ENCODE data around the gene ACVR1.
"Not testable (repeated sequence)": the region's sequence is repeated elsewhere in the genome, so short reads cannot be mapped to it uniquely, and the experiment has no call there.

Gene ACVR1

DNA sequence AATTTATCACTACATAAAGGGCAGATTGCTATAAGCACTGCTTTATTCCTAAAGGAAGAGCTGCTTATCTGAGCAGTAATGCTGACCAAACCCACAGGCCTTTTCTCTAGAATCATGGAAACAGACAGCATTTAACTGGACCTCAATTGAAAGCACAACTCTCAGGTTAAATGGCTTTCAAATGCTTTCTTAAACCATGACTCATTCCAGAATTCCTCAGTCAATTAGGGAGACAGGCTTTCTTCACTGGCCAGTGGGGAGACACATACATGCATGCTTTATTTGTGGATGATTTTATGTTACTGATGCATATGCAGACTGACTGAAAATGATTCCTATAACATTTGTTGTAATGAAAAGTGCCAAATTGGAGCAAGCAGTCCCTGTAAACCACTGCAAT, 114.6 kb downstream of the ACVR1 start:
- DNase-seq = no peak

DNA sequence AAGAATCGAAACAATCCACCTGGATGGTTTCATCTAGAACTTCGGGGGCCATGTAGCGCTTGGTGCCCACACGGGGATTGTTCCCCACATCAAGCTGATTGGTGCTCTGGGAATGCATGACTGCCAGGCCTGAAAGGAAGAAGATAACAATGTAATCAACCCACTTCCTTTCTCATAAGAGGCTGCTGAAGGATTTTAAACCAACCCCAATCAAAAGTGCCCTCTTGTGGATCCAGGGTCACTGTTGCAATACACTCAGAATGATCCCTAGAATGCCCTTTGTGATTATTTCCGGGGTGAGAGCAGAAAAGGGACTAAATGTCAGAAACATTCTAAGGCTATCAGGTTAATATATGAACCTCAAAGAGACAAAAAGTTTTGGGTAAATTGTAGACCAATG, 115.2 kb downstream of the ACVR1 start:
- no peak for DNase-seq

DNA sequence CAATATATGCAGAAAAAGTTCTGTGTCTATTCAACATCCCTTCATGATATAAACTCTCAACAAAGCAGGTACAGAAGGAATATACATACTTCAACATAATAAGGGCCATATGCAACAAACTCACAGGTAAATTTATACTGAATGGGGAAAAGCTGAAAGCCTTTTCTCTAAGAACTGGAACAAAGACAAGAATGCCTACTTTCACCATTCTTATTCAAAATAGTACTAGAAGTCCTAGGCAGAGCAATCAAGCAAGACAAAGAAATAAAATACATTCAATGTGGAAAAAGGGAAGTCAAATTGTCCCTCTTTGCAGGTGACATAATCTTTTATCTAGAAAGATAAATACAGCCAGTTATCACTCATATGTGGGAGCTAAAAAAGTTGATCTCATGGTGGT, 116.3 kb downstream of the ACVR1 start:
- no peak for DNase-seq

DNA sequence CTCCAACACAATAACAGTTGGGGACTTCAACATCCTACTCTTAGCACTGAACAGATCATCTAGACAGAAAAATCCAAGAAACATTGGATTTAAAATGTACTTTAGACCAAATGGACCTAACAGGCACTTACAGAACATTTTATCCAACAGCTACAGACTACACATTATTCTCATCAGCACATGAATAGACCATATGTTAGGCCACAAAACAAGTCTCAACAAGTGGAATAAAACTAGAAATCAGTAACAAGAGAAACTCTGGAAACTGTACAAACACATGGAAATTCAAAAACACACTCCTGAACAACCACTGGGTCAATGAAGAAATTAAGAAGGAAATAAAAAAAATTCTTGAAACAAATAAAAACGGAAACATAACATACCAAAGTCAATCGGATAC, 117.5 kb downstream of the ACVR1 start:
- DNase-seq = no peak

DNA sequence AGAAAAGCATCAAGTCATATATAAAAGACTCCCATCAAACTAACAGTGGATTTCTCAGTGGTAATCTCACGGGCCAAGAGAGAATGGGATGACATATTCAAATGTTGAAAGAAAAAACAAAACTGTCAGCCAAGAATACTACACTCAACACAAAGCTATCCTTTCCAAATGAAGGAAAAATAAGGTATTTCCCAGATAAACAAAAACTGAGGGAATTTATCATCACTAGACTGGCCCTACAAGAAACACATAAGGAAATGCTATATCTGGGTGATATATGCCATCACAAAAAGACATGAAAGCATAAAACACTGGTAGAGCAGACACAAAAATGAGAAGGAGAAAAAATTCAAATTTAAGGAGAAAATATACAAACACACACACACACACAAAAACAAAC, 118.6 kb downstream of the ACVR1 start:
- no peak for DNase-seq

DNA sequence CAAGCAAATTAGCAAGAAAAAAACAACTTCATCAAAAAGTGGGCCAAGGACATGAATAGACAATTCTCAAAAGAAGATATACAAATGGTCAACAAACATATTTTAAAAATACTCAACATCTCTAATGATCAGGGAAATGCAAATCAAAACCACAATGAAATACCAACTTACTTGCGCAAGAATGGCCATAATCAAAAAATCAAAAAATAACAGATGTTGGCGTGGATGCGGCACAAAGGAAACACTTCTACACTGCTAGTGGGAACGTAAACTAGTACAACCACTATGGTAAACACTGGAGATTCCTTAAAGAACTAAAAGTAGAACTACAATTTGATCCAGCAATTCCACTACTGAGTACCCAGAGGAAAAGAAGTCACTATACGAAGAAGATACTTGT, 119.7 kb downstream of the ACVR1 start:
- not testable (repeated sequence) for DNase-seq

DNA sequence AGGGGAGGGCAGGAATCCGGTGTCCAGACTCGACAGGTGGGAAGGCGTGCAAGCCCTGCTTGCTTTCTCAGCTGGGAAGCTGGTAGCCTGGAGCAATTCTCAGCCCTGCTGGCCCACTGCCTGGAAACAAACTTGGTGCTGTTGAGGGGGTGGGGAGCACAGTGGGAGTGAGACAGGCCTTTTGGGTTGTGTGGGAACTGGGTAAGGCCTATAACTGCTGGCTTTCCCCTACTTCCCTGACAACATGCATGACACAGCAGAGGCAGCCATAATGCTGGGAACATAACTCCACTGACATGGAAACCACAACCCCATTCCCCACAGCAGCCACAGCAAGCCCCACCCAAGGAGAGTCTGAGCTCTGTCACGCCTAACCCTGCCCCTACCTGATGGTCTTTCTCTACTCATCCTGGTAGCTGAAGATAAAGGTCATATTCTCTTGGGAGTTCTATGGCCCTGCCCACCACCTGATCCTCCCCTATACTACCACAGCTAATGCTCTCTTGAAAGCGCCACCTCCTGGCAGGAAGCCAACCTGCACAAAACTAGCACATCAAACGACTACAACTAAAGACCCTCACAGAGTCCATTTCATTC, 124.6 kb downstream of the ACVR1 start:
- peak in 4 of 56 donors; percentile 4 to 31 (median 14) for DNase-seq

DNA sequence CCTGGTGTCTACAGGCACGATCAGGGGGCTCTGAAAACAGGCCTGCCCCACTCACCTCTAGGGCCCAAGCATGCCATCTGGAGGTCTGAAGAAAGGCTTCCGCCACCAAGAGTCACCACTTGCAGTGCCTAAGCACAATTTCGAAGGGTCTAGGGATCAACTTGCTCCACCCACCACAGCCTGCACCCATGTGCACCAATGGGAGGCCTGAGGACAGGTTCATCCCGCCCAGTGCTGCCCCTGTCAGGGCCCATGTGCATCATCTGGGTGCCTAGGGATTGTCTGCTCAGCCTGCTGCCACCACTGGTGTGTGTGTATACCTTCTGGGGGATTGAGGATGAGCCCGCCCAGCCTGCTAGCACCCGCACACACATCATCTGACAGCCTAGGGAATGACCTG, 126.4 kb downstream of the ACVR1 start:
- no peak for DNase-seq

DNA sequence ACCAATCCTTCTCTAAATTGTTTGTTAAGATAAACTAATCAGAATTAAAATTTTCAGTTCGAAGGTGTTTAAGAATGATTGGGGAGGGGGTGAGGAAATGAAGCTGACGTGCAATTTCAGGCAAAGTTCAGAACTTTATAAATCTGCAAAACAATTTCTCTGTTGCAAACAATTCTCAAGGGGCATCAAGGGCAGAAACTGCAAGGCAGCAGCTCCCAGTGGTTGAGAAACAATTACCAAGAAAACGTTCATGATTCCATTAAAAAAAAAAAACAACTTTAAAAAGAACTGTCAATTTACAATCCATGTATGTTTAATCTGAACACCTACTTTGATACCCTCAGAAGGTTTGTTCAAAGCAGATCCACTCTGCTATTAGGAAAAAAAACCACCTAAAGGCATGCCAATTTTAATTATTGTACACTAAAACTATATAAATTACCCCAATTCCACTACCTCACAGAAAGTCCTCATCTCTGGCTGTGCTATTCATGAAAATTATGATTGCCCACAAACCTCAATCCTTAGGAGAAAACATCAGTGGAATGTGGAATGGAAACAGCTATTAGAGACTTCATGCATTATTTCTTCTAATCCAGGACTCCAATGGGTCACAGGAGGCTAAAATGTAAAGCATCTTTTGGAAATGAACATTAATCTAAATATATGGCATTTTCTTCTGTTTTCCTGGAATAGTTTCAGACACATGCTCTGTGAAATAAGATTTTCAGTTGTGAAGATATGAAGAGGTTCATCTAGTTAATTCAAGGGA, 127.6 kb downstream of the ACVR1 start:
- no peak for DNase-seq

DNA sequence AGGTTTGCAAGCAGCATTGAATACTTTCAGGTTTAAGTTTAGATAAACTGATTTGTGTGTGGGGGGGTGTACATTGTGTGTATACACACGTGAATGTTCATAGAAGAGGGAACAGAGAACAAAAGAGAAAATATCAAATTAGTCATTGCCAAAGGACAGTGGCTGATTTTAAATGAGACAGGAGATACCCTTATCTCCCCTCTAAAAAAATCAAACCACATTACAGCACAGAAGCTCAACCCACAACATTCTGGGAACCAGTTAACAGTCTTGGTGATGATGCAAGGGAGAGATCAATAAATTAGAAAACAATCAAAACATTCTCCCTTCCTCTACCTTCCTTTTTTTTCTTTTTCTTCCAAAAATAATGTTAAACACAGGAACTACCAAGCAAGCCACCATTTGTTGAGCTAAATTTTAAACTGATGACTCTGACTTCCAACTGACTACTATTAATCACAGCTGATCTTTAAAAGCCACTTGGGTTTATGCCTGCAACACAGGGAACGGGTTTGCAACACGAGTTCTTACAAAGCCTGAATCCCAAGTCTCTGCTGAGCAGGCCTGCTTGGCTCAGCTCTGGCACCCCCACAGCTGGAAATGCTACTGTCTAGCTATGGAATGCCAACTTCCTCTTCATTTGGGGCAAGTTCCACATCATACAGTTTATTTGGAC, 128.3 kb downstream of the ACVR1 start:
- no peak for DNase-seq

DNA sequence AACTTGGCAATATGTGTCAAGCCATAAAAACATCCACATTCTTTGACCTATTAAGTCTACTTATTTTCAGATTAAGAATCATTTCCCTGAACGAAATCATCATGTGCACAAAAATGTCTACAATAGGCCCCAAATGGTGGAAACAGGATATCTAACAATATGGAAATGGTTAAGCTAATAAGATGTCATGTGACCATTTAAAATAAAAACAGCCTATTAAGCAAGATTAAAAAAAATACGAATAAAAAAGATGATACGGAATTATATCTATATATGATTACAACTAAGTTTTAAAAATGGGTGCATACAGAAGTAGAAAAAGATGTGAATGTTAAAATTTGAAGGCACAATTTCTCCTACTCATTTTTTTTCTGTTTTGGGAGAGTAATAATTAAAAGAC, 128.8 kb downstream of the ACVR1 start:
- DNase-seq = no peak

DNA sequence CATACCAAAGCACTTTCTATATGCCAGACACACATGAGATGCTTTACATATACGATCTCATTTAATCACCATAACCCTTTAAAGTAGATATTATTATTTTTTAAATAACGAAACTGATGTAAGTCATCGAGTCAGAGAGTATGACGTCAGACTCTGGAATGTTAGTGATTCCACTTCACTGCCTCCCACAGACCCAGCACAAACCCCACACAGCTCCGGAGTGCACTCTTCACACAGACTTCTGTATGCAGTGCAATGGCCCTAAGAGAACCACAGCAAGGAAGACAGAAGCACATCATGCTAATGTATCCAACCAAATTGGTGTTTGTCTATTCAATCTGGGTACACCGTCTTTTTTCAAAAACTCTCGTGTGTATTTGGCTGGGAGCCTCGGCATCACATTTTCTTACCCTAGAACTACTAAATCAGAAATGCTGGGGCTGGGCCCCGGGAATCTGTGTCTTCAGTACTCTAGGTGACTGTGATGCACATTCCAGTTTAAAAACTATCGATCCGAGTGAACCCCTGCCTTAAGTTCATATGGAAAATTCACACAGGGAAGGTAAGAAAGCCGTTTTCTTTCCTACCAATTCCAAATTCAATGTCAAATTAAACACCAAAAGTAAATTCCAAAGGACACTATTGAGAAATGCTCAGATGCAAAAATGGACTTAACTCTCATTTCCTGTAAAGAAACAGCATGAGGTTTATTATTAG, 129.7 kb downstream of the ACVR1 start:
- DNase-seq = no peak

DNA sequence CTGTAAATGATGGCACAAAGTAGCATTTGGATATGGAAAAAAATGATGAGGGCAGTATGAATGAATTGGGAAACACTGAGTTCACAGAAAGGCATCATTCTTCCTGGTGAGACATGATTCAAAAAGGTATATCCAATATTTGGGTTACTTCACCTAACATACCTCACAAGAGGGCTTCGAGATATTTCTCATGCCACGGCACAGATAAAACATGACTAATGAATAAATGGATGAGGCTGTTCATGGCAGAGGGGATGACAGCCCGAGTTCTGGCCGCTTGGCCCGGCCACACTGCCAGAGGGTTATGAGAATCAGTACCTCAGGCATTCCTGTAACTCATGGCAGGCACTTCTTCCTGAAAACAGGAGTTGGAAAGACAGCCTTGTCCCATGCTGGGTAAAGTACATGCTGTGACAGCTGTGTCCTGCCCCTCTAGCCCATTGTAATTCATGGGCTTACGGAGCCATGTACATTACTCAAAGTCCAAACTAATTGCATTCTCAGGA, 131.5 kb downstream of the ACVR1 start:
- no peak for DNase-seq

DNA sequence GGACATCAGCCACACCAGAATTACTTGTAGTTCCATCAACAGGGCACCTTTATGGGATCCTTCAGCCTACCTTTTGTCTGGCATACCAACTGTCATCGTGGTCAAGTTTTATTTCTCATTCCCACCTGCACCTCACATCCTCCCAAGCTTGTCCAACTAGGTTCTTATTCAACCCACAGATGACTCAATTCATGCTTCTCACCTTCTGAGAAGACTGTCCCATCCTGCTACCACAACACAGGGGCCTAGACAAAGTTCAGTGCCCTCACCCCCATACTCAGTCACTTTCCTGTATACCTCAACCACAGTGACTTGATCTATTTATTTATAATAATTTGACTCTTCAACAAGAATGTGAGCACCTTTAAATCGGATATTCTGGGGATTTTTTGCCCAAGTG, 133.1 kb downstream of the ACVR1 start:
- DNase-seq = no peak

DNA sequence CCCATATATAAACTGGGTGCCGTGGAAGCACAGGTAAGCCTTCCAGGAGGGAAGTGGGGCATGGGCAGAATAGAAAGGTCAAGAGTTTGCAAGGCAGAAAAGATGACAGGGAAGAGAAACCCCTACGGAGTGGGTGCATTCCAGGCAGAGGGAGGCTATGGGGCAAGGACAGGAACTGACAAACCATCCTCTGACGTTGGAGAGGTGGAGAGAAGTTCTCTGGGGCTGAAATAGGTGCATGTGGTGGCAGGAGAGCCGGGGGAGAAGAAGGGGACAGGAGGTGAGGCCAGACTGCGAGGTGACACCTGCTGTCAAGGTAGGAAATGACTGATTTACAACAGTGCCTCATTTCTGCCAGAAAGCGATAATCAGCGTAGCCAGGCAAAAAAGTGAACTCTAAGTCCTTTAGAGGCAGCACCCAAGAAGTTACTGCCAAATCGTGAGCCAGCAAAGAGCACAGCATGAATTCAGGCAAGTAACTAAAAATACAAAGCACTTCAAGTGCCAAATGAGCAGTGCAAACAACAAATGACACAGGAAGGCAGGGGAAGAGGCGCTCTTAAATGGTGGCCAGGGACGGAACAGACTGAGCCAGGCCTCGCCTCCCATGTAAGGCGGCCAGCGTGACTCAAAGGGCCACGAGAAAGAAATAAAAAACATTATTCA, 134.2 kb downstream of the ACVR1 start:
- DNase-seq = no peak

DNA sequence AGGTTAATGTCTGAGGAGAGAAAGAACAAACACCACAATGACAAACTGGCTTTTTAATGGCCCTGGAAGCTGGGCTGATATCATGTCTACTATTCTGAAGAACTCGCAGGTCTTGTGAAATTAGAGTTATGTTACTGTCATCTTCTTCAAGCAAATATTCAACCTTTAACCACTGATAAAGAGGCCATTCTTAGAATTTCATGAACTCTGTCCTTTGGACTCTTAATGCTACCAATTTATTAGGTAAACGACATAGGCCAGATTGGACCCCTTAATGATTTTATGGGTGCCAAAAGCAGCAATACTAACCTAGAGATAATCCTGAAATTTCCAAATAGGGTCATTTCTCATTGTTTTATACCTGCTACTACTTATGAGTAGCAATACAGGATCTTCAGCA, 138.5 kb downstream of the ACVR1 start:
- DNase-seq = no peak

DNA sequence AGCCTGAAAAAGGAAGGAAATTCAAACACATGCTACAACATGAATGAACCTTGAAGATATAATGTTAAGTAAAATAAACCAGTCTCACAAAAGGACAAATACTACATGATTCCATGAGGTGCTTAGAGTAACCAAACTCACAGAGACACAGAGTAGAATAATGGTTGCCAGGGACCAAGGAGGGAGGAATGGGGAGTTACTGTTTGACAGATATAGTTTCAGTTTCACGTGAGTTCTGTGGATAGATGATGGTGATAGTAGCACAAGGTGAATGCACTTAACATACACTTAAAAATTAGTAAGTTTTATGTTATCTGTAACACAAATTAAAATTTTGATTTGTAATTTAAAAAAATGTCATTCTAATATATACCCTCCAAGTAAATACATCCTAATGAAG, 140.6 kb downstream of the ACVR1 start:
- no peak for DNase-seq

DNA sequence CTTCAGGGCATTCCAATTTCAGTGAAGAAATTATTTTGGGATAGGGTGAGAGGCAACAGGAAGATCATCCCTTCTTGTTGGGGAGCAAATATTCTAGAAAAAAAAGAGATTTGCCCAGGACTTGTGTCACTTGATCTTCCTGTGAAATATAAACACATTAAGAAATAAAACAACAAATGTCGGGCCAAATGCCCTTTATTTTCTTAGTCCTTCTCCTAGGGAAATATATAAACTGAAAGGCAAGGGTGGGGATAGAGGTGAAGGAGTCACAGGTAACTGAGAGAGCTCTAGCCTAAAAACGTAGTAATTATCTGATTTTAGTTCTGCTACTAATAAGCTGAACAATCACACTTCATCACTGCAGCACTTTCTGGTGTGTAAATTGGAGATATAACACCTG, 142.9 kb downstream of the ACVR1 start:
- DNase-seq = no peak

DNA sequence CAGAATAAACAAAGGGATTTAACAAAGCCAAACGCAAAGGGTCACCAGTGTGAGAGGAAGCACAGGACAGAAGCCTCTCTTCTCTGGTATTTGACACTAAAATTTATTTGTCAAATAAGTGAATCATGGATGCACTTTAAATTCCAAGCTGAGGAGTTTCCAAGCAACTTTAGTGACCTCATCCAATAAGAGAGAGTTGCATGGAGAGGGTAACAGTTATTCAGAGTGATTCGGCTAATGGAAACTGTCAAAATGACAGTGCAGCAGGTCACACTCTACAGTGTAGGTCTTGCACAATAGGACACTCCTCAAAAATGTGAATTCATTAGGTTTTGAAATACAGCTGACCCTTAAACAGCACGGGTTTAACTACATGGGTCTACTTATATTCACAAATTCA, 143.5 kb downstream of the ACVR1 start:
- DNase-seq = no peak

DNA sequence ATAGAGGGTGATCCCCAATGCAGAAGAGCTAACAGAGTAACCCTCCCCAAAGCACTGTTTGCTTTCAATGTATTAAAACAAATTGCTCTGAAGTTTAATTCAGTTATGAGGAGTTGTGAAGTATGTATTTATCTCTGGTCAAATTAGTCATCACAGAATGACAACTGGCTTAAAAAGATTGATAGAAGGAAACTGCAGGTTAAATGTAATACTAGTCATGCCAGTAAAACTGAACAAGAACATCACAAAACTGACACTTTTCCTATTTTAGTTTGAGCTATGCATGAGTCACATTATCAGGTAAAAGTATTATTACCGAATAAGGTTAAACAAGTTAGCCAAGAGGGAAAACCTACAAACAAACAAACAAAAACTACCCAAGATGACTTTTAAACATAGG, 148.4 kb downstream of the ACVR1 start:
- DNase-seq = no peak

DNA sequence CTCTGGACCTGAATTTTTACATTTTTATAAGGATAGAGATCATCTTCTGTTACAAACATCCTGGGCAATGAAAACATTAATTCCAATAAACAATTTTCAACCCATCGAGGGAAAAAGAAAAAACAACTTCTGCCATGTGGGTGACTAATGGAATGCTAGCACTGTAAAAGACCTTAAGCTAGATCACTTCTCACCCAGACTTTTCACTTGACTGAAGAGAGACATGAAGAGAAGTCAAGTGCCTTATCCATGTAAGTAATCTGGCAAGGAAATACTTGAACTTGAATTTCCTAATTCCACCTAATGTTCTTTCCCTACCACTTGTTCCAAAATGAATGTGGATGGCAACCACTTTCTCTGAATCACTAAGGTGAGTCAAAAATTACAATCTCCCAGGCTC, 149.2 kb downstream of the ACVR1 start:
- no peak for DNase-seq

DNA sequence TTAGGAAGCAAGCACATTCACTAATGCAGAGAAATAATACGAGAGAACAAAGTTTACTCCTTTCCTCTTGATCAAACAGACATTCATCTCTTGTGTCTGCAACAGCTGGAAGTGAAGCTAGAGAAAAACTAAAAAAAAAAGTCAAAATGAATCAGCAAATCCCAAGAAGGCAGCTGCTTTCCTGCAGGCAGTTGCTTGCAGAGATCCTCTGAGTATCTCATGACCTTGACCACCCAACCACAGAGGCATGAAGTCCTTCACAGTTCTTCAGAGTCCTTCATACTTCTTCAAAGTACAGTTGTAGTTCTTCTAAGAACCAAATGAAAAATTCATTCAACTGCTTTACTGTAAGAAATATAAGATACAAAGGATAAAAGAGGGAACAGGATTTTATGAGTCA, 150.3 kb downstream of the ACVR1 start:
- DNase-seq = no peak

All from amygdala (tissue), 56 donors.